C4-2B (cell line): Measurements from ENCODE around the gene B3GNT9.

Experiments used
- H3K27ac ChIP-seq: fragments of 450-650 bp; 2 replicates; pipeline ENCODE4 v1.5.1; 2017
- ZFX ChIP-seq: fragments of 450-650 bp; IDR thresholded peaks from 2 replicates; pipeline ENCODE4 v1.6.1; 2017
- TF ChIP-seq, protein P1 (sequence below): fragments of 450-650 bp; conservative IDR thresholded peaks from 2 replicates; pipeline ENCODE4 v1.5.1; 2017; ENCODE audit warnings: mild to moderate bottlenecking

Gene B3GNT9

DNA sequence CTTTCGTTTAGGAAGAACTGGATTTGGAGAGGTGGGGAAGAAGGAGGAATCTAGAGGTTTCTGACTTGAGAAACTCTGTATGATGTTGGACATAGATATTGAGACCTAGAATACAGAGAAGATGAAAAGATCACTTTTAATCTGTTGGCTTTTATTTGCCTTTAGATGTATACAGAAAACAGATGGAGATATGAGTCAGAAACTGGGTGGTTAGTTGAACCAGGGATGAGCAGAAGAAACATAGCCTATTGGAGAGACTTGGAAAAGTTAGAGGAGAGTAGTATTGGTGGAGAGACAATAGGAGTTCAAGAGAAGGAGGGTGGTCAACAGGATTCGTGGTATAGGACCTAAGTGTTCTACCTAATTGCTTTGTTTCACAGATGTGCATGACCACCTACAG is 36.0 kb downstream of the B3GNT9 start:
- no peak overlapping the region for H3K27ac ChIP-seq
- TF ChIP-seq, protein P1, sequence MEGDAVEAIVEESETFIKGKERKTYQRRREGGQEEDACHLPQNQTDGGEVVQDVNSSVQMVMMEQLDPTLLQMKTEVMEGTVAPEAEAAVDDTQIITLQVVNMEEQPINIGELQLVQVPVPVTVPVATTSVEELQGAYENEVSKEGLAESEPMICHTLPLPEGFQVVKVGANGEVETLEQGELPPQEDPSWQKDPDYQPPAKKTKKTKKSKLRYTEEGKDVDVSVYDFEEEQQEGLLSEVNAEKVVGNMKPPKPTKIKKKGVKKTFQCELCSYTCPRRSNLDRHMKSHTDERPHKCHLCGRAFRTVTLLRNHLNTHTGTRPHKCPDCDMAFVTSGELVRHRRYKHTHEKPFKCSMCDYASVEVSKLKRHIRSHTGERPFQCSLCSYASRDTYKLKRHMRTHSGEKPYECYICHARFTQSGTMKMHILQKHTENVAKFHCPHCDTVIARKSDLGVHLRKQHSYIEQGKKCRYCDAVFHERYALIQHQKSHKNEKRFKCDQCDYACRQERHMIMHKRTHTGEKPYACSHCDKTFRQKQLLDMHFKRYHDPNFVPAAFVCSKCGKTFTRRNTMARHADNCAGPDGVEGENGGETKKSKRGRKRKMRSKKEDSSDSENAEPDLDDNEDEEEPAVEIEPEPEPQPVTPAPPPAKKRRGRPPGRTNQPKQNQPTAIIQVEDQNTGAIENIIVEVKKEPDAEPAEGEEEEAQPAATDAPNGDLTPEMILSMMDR, result no peak
- TF ChIP-seq ZFX, result no peak

DNA sequence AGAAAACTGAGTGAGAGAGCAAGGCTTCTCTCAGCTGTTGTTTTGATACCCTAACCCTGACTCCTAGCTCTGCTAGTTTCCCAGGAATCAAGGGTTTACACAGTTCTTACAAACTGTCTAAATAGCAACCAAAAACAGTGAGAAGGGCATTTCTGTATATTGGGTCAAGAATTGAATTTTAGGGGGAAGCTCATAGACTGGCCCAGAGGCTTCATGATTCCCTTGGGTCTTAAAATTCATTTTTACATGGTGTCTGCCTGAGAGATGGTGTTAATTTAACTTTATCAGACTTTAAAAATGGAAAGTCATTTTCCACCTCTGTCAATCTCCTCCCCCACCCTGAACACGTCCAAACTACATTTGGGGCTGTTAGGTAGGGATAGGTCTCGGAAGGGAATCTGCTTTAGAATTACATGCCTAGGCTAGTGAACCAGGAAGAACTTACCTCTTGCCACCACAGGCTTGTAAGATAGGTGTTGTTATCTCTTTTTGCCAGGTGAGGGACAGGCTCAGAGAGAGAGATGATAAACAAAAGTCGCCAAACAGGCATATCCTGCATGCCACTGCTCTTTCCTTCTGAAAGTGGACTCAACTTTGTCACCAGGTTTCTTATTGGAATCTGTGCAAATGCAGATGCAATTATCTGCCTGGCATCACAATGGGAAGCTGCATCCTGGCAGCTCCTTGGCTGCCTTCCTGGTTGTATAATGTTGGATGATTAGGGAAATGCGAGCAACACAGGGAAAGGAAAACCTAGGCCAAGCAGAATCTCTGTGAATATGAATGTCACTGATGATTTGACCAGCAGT is 38.0 kb downstream of the B3GNT9 start:
- TF ChIP-seq, protein P1, result no peak; the same call in 1 of the 2 replicates
- no peak for TF ChIP-seq ZFX
- H3K27ac ChIP-seq, result peak overlapping the region; percentile 96

DNA sequence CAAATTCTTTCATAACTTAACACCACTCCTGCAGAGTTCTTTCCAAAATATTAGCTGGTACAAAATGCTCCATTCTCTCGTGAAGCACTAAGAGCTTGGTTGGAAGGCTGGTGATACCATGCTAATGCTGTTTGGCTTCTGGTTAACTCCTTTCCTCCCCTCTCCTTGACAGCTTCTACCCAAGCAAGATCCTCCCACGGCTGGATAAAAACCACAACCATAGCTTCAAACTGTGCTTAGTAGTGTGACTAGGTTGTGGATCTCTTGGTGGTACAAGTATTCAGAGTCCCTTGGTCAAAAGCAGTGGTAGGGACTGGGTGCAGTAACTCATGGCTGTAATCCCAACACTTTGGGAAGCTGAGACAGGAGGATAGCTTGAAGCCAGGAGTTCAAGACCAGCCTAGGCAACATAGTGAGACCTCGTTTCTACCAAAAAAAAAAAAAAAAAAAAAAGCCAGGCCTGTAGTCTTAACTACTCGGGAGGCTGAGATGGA is 38.8 kb downstream of the B3GNT9 start:
- TF ChIP-seq, protein P1, result no peak
- no peak for TF ChIP-seq ZFX
- peak overlapping the region; percentile 96 for H3K27ac ChIP-seq

DNA sequence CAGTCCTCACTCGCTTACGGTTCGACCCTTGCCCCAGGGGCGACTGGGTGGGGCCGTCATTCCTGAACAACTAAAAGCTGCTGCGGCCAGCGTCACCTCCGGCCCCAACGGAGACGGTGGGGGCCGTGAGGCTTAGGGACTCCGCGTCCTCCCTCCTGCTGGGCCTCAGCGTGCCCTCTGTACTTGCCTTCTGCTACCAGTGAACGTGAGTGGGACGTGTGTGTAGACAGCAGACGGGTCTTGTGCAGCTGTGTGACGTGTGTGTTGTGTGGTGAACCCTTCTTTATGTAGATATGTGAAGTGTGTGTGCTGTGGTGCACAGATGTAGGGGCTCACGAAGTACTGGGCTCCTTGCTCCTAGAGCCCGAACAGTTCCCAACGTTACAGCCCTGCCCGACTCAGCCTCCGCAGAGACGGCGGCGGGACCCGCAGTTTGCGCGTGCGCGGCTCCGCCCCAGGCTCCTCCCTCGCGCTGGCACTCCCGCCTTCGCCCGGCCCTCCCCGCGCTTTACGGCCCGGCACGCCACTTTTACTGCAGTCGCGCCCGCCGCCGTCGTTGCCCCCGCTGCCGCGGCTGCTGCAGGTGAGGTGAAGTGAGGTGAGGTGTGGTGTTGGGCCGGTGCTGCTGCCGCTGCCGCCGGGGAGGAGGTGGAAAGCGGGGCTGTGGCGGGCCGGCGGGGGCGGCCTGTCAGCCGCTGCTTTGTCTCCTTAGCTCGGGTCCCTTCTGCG is 41.2 kb downstream of the B3GNT9 start, which contains the start of gene PHAF1:
Gene PHAF1 (plus strand): TSS at position 535 of the 729 bp plus-strand sequence. CDS start 235 bp downstream, outside the sequence.
- TF ChIP-seq ZFX, result peak; percentile 43; the same call in 1 of the 2 replicates
- TF ChIP-seq, protein P1, result no peak
- H3K27ac ChIP-seq, result peak within 1 kb of the TSS; percentile 96

- H3K27ac ChIP-seq, result peak overlapping the region; percentile 96
- no peak for TF ChIP-seq ZFX
- TF ChIP-seq, protein P1, result no peak
These were observed 41.8 kb downstream of the B3GNT9 start for GRCh38 chr16:67108931-67109406.

DNA sequence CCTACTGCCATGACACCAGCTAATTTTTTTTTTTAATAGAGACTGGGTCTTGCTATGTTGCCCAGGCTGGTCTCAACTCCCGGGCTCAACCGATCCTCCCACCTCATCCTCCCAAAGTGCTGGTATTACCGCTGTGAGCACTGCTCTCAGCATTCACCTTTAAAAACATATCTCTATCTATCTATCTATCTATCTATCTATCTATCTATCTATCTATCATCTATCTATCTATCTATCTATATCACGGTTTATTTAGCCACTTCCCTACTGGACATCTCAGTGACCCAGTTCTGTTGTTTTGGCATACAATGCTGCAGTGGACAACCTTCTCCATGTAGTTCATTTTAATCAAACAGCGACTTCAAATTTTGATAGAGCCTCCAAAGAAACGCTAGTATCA is 42.3 kb downstream of the B3GNT9 start:
- no peak overlapping the region for H3K27ac ChIP-seq
- TF ChIP-seq, protein P1, result no peak
- TF ChIP-seq ZFX, result no peak

- no peak overlapping the region for H3K27ac ChIP-seq
- TF ChIP-seq, protein P1, result no peak
- TF ChIP-seq ZFX, result no peak
These were observed 44.9 kb downstream of the B3GNT9 start for GRCh38 chr16:67105881-67106280.
